Stimulated activated CD4-positive, alpha-beta T cell treated with anti-CD3 and anti-CD28 coated beads, Interleukin-1b, Interleukin-23, amount 100 ng/mL, for 1 hour (primary cell): ENCODE results near the gene TMEM187.

Experiments
- DNase-seq, 2 donors: peaks; one replicate each; pipeline ENCODE4 v3.0.0-alpha.2; 2020; ENCODE audit warnings: low read depth in 2 of 2

Gene TMEM187

GRCh38 chrX:153954558-153955227, 17.9 kb upstream of the TMEM187 start:
- no peak for DNase-seq

GRCh38 chrX:153955228-153955732, 17.3 kb upstream of the TMEM187 start:
- DNase-seq = no peak

GRCh38 chrX:153956044-153956907, 16.3 kb upstream of the TMEM187 start:
- no peak for DNase-seq

- DNase-seq = no peak
Observed at GRCh38 chrX:153957224-153957623, 15.3 kb upstream of the TMEM187 start.

GRCh38 chrX:153958605-153959004, 13.9 kb upstream of the TMEM187 start:
- no peak for DNase-seq

- DNase-seq = no peak
Observed at GRCh38 chrX:153959649-153960048, 12.9 kb upstream of the TMEM187 start.

- DNase-seq = no peak
Observed at GRCh38 chrX:153960077-153960476, 12.5 kb upstream of the TMEM187 start.

GRCh38 chrX:153960786-153961185, 11.8 kb upstream of the TMEM187 start:
- DNase-seq = no peak

- DNase-seq = no peak
Observed at GRCh38 chrX:153961292-153961691, 11.3 kb upstream of the TMEM187 start.

- DNase-seq = no peak
Observed at GRCh38 chrX:153963546-153963945, 9.0 kb upstream of the TMEM187 start.

GRCh38 chrX:153964105-153964504, 8.4 kb upstream of the TMEM187 start:
- no peak for DNase-seq

- DNase-seq = no peak
Observed at GRCh38 chrX:153965406-153965805, 7.1 kb upstream of the TMEM187 start.

GRCh38 chrX:153966283-153966688, 6.3 kb upstream of the TMEM187 start:
- DNase-seq = no peak

- DNase-seq = no peak
Observed at GRCh38 chrX:153966841-153967535, 5.6 kb upstream of the TMEM187 start.

GRCh38 chrX:153967536-153968224, 4.9 kb upstream of the TMEM187 start:
- DNase-seq = no peak

- no peak for DNase-seq
Observed at GRCh38 chrX:153968255-153968654, 4.3 kb upstream of the TMEM187 start.

GRCh38 chrX:153968754-153969124, 3.8 kb upstream of the TMEM187 start:
- DNase-seq = no peak

- no peak for DNase-seq
Observed at GRCh38 chrX:153969125-153969903, 3.2 kb upstream of the TMEM187 start.

GRCh38 chrX:153969904-153970356, 2.6 kb upstream of the TMEM187 start:
- DNase-seq = no peak

- no peak for DNase-seq
Observed at GRCh38 chrX:153970357-153971123, 2.0 kb upstream of the TMEM187 start.
